HFF-Myc (cell line): Measurements from ENCODE around the gene KRT2.

Experiments used
- DNase-seq: peaks from one replicate; pipeline ENCODE4 v3.0.0-alpha.2; 2011; ENCODE audit warnings: low read depth; ENCODE audit errors: extremely low read depth
- H3K4me3 ChIP-seq: replicated peaks from 2 replicates; pipeline ENCODE4 v1.5.1; 2011; ENCODE audit warnings: low read depth, mild to moderate bottlenecking, control low read depth, low read length
- TF ChIP-seq, protein P1 (sequence below): IDR thresholded peaks from 2 replicates; pipeline ENCODE4 v1.5.1; 2012; ENCODE audit warnings: mild to moderate bottlenecking, low read depth, low read length, control low read depth; ENCODE audit errors: missing control alignments

Gene KRT2

DNA sequence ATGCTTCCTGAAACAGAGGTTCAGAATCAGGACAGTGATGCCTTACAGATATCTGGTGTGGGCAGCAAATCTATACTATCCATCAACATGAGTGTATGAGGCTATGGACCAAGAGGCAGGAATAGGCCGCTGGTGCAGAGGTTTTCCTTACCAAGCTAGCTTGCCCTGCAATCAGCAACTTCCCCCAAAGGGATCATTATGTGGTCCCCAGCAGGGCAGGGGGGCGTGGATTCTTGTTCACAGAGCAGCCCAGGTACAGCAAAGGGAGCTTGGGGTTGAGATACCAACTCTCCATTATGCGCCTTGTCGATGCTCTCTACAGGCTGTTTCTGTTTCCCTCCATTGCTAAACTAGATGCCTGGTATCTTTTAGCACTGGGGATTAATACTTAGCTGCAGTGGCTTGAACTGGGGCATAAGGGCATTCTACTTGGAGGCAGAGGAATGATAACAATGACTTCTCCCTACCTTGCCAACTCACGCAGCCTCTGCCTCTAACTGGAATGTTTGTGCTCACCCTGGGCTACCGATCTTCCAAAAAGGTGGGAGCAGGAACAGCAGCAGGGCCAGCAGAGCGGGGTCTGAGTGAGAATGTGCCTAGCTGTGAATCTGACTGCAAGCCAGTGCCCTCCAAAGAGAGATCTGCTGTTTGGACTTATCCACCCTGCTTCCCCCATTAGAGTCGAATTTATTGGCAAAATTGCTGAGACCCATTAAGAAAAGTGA is 38.5 kb upstream of the KRT2 start:
- DNase-seq = no peak
- H3K4me3 ChIP-seq = no peak overlapping the region
- TF ChIP-seq, protein P1, sequence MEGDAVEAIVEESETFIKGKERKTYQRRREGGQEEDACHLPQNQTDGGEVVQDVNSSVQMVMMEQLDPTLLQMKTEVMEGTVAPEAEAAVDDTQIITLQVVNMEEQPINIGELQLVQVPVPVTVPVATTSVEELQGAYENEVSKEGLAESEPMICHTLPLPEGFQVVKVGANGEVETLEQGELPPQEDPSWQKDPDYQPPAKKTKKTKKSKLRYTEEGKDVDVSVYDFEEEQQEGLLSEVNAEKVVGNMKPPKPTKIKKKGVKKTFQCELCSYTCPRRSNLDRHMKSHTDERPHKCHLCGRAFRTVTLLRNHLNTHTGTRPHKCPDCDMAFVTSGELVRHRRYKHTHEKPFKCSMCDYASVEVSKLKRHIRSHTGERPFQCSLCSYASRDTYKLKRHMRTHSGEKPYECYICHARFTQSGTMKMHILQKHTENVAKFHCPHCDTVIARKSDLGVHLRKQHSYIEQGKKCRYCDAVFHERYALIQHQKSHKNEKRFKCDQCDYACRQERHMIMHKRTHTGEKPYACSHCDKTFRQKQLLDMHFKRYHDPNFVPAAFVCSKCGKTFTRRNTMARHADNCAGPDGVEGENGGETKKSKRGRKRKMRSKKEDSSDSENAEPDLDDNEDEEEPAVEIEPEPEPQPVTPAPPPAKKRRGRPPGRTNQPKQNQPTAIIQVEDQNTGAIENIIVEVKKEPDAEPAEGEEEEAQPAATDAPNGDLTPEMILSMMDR = no peak

DNA sequence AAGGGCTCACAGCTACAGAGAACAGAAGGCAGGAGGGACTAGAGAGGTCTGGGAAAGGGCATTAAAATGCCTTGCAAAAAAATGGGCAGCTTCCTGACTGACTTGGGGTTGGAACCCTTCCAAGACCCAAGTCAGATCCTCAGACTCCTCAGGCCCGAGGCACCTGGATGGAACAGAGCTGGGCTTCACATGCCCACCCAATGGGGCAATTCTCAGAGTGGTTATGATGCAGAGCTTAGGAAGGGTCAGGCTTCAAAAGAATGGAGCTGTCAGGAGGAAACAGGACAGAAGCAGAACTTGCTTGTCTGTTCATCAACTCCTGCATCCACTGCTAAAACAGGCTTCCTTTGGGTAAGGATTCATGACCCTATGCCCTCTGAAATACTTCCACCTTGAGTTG is 37.9 kb upstream of the KRT2 start:
- TF ChIP-seq, protein P1 = no peak
- no peak for DNase-seq
- H3K4me3 ChIP-seq = no peak overlapping the region

DNA sequence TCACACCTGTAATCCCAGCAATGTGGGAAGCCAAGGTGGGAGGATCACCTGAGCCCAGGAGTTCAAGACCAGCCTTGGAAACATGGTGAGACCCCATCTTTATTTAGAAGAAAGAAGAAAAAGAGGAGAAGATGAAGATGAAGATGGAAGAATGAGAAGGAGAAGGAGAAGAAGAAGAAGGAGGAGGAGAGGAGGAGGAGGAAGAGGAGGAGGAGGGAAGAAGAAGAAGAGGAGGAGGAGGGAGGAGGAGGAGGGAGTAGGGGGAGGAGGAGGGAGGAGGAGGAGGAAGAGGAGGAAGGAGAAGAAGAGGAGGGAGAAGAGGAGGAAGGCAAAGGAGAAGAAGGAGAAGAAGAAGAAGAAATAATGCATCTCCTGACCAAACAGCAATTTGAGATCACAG is 37.2 kb upstream of the KRT2 start:
- TF ChIP-seq, protein P1 = no peak
- no peak overlapping the region for H3K4me3 ChIP-seq
- DNase-seq = no peak

DNA sequence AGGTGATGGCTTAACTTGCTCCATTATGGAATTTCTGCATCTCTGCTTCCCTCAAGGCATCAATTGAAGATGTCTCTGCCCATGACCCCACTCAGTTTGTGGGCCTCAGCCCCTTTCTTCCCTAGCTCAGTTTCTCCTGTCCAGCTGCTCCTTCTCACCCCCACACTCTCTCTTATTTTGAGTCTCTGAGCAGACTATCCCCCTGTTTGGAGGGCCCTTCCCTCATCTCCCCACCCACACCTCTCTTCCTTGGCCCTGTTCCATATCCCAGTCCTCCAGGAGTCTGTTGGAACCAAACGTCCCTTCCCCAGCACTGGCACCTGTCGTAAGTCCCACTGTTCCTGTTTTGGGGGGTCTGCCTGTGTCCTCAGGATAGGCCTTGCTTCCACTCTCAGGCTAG is 36.5 kb upstream of the KRT2 start:
- TF ChIP-seq, protein P1 = no peak
- no peak overlapping the region for H3K4me3 ChIP-seq
- no peak for DNase-seq

GRCh38 chr12:52687497-52688385 is 35.7 kb upstream of the KRT2 start:
- no peak for DNase-seq
- H3K4me3 ChIP-seq = no peak overlapping the region
- TF ChIP-seq, protein P1 = no peak

- TF ChIP-seq, protein P1 = no peak
- no peak overlapping the region for H3K4me3 ChIP-seq
- no peak for DNase-seq
These were observed 34.9 kb upstream of the KRT2 start for GRCh38 chr12:52686756-52687487.
